GM19455 (cell line): ENCODE results near the gene ADRA1B.
"Not testable (repeated sequence)": the region's sequence is repeated elsewhere in the genome, so short reads cannot be mapped to it uniquely, and the experiment has no call there.

Experiments used
- ATAC-seq: cut with Tn5 transposase; IDR thresholded peaks from one replicate; pipeline ENCODE4 v1.9.1; 2021; ENCODE audit not compliant: unreplicated experiment

Gene ADRA1B

DNA sequence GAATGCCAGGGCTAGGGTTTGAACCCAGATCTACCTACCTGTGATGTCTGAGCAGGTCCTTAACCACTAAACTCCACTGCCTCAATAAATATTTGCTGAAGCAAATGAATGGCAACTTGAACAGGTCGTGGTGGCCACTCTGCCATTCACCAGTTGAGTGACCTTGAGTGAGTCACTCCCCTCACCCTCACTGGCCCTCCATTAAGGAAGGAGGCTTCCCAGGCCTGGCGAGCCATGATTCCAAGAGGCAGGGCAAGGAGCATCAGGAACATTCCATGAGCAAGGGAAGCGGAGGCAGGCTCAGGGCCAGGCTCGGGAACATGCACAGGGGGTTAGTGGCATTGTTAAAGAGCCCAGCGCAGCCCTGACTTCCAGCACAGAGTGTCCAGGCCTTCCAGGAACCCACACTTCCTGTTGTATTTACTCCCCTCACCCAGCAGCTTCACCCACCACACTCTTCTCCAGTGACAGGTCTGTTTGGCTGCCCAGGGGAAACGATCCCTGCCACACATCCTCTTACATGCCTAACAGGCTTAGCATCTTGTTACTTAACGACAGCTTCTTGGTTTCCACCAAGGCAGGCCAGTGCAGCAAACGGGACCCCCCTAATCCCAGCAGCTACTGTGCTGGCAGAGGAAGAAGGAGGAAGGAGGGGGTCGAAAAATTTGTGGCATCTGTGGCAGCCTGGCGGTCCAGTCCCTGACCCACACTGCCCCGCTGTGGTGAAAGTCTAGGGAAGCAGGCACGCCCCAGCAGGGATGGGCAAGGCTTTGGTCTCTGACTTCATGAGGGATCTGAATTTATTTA, 49.0 kb downstream of the ADRA1B start:
- ATAC-seq: no peak

DNA sequence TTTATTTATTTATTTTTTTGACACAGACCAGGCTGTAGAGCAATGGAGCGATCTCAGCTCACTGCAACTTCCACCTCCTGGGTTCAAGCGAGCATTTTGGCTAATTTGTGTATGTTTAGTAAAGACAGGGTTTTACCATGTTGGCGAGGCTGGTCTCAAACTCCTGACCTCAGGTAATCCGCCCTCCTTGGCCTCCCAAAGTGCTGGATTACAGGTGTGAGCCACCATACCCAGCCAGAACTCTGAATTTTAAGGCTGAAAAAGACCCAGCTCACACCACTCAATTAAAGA, 49.5 kb downstream of the ADRA1B start:
- not testable (repeated sequence) for ATAC-seq

DNA sequence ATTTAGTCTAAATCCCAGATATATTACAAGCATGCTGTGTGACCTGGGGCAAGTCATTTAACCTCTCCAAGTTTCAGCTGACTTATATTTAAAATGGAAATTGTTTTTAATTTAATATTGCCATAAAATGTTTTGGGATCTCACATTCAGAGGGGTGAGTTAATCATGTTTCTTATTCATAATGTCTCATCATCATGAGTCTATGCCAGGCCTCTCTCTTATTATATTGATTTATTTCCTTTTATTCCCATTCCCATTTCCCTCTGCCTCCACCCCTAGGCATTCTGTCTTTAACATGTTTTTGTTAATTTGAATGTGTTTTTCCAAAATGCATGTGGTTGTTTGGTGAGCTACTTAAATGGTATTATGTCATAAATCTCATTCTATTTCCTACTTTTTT, 53.7 kb downstream of the ADRA1B start:
- ATAC-seq: no peak

DNA sequence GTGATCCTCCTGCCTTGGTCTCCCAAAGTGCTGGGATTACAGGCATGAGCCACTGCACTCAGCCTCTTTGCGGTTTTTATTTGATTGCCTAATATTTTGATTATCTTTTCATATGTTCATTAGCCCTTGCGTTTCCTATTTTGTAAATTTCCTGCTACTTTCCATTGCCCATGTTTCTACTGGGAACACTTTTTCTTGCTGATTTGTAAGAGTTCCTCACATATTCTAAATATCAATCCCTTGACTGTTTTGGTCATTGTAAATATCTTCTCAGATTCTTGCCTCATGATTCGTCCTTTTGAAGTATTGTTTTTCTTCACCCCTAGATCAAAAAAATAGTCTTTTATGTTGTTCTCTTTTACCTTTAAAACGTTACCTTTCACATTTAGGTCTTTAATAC, 54.8 kb downstream of the ADRA1B start:
- no peak for ATAC-seq

DNA sequence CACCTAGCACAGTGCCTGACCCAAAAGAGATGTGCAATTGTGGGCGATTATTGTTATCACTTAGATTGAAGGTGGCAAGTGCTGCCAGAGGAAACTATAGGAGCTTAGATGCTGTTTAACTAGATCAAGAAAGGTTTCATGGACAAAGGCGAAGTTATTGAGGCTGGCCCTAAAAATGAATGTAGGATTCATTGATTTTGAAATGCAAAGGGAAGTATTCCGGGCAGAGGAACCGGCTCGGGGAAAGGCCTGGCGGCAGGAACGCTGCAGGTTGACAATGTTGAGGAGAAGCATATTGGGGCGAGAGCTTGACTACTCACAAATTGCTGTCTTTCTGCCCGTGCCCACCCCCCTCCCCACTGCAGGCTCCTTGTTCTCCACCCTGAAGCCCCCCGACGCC, 55.2 kb downstream of the ADRA1B start:
- ATAC-seq: no peak

DNA sequence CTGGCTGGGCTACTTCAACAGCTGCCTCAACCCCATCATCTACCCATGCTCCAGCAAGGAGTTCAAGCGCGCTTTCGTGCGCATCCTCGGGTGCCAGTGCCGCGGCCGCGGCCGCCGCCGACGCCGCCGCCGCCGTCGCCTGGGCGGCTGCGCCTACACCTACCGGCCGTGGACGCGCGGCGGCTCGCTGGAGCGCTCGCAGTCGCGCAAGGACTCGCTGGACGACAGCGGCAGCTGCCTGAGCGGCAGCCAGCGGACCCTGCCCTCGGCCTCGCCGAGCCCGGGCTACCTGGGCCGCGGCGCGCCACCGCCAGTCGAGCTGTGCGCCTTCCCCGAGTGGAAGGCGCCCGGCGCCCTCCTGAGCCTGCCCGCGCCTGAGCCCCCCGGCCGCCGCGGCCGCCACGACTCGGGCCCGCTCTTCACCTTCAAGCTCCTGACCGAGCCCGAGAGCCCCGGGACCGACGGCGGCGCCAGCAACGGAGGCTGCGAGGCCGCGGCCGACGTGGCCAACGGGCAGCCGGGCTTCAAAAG, 55.7 kb downstream of the ADRA1B start:
- ATAC-seq: no peak

DNA sequence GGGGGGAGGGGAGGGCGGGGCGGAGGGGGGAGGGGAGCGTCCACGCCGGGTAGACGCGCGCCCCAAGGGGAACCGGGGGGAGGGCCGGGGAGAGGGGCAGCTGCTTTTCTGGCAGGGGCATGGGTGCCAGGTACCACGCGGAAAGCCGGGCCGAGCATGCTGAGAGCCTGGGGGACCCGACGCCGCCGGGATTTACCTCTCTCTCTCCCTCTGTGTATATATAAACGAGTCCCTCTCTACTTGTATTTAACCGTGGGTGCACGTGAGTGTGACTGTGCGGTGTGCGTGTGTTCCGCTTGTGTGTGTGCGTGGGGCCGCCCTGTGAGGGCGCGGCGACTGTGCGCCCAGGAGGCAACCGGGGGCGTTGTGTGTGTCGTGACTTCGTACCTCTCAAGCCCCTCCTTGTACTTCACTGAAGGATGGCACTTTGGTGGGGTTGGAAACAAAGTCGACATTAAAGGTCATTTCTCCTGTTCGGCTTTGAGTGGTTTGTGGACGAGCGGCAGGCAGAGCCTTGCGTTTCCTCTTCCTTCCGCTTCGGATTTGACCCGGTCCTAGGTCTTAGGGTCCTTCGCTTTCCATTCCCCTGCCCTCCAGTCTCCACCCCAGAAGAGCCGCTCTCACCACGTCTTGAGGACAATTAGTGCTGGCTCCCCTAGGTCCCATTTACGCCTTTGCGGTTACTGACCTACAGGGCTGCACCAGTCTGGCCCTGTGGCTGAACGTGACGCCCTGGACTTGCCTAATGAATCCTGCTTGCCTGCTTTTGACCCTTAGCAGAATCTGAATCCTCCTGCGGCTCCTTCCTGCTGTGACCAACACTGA, 56.5 kb downstream of the ADRA1B start:
- ATAC-seq: no peak

DNA sequence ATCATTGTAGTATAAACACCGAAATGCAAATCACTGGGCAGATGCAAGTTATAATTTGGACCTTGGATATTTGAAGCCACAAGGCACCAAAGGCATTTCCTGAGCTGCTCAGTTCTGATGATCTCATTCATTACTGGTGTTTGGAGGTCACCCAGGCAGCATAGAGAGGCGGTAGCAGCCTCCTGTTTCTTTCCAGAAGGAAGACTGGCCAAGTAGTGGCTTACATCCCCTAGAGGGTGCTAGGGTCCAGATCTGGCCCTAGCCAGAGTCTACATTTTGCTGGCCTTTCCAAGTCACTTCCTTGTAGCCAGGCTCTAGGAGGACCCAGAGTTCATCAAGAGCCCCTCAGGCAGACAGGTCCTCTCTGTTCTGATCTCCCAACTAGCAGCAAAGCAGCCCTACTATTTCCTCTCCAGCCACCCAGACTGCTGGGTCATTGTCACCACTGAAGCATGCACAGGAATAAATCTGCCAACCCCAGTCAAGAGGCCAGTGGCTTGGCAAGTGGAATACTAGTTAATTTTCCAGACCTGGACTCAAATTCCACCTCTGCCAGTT, 59.3 kb downstream of the ADRA1B start:
- no peak for ATAC-seq

DNA sequence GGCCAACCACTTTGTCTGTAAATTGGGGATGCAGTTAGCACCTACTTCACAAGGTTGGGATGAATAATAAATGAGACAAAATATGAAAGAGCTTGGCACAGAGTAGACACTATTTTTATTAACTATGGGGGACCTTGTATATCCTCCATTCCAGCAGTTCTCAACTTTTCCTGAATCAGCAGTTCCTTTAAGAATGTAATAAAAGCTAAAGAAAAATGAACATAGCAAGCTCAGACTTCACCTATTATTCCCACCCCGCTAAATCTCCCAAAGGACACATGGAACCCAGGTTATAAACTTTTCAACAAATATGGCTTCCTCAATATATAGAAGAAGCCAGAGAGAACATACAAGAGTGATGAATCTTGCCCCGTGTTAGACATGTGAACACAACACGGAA, 60.6 kb downstream of the ADRA1B start:
- no peak for ATAC-seq

DNA sequence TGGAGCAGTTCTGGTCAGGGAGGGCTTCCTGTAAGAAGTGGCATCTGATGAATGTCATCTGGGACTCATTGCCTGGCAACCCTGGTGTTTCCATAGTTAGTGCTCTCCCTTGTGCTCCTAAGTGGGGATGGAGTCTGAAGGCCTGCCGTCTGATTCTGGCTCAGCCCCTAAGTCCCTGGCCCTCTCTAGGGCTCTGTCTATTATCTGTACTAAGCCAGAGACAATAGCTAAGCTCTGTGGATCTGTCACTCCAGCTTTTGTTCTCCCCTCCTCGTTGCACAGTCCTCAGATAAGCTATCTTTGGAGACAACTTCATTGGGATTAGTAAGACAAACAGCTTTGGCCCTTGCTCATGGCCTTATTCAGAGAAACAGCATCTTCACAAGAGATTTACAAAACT, 62.1 kb downstream of the ADRA1B start:
- ATAC-seq: no peak

DNA sequence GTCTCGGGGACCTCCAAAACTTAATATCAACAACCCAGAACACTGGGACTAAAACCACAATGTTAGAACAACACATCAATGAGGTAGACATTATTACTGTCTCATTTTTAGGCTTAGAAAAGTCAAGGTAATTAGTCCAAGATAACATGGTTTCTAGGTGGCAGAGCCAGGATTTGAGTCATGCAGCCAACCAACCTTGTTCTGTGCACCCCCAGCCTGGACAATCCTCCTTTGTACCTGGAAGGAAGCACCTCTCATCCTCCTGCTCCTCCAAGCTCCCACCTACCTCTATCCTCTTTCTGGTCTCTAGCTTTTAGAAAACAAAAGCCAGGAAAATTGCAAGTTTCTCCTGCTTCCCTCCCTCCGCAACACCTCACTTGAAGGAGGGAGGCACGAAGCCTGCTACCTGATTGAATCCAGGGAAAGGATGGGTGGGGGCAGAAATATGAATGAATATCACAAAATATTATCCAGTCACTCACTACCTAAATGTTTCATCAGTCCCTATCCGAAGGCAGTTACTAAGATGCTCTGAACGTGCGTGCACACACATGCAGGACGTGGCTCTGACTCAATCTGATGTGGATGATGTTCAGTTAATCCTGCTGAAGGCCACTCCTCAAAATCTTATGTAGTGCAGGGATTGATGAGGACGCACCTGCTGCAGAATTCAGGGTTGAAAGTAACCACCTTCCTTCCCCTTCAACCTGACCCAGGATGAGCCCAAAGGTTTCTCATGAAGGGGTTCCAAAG, 66.3 kb downstream of the ADRA1B start:
- ATAC-seq: no peak

DNA sequence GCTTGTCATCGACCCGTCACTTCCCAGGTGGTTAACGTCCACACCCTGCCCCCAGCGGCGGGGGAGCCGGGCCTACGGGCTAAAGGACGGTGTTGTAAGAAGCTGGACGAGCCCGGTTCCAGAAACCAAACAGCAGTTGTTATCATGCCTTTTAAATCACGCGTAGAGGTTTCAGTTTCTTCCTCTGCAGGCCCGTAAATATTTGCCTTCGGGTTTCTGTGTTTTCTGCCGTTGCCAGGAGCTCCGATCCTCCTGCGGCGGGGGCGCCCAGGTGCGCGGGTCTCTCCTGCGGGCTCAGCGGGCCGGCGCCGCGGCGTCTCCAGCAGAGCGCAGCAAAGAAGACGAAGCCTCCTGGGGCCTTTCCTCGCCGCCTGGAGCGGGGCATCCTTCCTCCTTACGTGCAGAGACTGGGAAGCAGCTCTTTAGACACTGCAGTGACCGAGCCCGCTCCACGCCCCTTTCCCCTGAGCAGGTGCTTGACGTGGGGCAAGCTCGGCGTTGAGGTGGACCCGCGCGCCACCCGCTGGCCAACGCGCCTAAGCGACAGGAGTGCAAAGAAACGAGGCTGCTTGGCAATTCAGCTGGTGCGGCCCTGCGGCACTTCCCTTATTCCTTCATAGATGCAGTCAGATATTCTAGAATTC, 70.9 kb downstream of the ADRA1B start:
- ATAC-seq: peak; percentile 92

DNA sequence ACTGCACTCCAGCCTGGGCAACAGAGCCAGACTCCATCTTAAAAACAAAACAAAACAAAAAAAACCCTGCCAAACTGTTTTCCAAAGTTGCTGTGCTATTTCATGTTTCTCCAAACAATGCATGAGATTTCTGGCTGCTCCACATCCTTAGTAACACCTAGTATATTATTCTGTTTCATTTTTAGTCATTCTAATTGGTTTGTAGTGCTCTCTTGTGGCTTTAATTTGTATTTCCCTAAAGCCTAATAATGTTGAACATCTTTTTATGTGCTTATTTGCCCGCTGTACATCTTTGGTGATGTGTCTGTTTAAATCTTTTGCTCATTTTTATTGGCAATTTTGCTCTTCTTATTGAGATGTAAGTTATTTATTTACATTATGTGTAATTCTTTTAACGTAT, 74.2 kb downstream of the ADRA1B start:
- no peak for ATAC-seq

DNA sequence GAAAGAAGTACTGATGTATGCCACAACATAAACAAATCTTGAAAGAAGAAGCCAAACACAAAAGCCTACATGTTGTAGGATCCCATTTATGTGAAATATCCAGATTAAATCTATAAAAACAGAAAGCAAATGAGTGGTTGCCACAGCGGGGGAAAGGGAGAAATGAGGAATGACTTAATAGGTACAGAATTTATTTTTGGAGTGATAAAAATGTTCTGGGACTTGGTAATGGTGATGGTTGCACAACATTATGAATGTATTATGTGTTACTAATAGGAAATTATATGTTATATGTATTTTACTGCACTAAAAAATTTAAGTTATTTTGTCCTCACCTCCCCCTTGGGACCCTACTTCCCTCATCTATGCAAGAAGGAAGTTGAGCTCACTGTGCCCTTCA, 76.3 kb downstream of the ADRA1B start:
- ATAC-seq: no peak

DNA sequence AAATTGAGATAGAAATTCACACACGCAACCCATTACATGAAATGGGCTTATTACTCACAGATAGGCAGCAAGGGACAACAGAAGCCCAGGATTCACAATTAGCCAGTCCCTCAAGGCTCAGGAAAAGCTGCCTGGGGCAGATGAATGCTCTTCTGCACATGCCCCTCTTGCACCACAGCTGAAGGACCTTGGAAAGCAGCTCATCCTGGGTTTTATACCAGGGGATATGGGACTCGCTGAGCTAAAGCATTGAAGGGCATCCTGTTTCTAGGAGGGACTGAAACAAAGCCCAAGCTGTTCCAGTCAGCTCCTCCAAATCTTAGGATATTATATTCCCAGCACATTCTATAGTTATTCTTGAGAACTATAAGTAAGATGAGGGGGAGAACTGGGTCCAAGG, 76.9 kb downstream of the ADRA1B start:
- no peak for ATAC-seq

DNA sequence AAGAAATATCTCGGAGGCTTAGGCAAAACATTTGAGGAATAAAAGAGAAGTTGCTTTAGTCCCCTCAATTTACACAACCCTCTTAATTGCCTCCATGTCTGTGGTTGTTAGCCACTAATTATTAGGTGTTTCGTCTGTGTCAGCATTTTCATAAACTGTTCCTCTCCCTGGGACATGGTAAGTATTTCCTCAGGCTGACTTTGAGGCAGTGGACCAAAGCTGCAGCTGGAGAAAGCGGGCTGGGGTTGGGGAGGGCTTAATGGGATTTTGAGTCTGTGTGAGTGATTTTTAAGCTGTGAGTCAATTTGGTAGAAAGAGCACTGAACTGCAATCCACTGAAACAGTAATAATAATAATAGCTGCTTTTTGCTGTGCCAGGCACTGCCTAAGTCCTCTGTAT, 79.6 kb downstream of the ADRA1B start:
- no peak for ATAC-seq

DNA sequence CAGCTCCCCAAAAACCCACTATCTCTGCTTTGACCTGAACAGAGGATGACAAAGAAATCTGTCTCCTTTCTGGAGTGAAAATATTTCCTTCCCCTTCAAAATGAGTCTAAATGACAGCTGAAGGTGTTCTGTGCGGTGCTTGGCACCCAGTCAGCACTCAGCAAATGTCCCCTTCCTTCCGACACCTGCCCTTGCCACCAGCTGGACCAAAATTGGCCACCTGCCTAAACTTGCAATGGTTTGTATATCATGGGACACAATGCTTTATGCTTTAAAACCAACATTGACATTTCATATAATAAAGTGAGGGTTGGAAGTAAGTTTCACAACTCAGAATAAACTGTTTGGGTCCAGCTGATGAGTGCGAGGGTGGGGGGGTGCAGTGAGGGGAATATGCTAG, 85.2 kb downstream of the ADRA1B start:
- no peak for ATAC-seq

DNA sequence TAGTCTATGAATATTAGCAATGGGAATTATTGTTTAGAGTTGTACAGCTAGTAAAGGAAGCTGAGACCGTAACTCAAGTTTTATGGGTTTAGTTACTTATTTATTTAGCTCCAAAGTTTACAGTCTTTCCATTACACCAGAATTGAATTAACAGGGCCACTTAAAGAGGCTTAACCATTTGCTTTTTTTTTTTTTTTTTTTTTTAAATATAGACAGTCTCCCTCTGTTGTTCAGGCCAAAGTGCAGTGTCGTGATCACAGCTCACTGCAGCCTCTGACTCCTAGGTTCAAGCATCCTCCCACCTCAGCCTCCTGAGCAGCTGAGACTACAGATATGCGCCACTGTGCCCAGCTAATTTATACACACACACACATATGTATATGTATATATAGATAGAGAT, 91.2 kb downstream of the ADRA1B start:
- ATAC-seq: no peak

DNA sequence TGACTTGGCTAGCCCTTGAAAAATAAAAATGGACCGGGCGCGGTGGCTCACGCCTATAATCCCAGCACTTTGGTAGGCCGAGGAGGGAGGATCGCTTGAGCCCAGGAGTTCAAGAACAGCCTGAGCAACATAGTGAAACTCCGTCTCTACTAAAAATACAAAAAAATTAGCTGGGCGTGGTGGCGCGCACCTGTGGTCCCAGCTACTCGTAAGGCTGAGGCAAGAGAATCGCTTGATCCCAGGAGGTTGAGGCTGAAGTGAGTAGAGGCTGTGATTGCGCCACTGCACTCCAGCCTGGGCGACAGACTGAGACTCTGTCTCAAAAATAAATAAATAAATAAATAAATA, 92.2 kb downstream of the ADRA1B start:
- peak; percentile 21 for ATAC-seq

DNA sequence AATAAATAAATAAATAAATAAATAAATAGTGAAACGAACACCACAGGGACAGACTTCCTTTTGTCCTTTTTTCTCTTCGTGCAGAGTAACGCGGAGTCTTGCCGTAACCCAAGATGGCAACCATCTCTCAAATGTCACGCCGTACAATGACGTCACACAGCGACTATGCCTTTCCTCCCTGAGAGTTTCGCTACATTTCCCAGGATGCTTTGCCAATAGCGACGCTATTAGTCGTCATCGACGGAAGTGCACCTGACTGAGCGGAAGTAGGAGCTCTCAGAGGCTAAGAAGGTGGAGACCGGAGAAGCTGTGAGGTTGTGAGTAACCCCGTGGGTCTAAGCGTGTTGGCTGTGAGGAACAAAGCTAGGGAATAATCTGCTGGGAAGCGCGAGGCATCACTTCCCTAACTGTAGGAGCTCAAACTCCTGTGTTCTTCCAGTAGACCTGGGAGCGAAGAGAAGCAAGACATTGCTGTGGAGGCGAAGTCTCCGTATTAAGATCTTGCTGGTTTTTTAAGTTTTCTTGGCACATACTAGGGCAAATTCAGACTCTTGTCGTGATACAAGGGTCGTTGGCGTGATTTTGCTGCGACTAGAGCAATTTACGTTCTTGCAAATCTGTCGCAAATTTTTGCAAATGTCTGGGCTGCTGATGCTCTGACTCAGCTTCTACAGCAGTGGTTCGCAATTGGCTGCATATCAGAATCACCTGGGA, 92.8 kb downstream of the ADRA1B start, which contains the start of gene TTC1:
TSS of gene TTC1 (plus strand) at position 263 of the 714 bp plus-strand sequence. CDS start 1,390 bp downstream, outside the sequence.
- ATAC-seq: peak; percentile 99
